Adipocyte (in vitro differentiated cells): ENCODE results near the gene POMT2.

Experiments
- DNase-seq: peaks from one replicate; pipeline ENCODE4 v3.0.0-alpha.2; 2015; ENCODE audit warnings: low read depth
- H3K27me3 ChIP-seq: replicated peaks from 2 replicates; pipeline ENCODE4 v1.7.0; 2013; ENCODE audit warnings: mild to moderate bottlenecking, low read length, moderate library complexity; ENCODE audit not compliant: control insufficient read depth, insufficient read depth
- H3K36me3 ChIP-seq: 2 replicates; pipeline ENCODE4 v1.7.0; 2013; ENCODE audit warnings: low read length, mild to moderate bottlenecking, moderate library complexity; ENCODE audit not compliant: control insufficient read depth, insufficient read depth, severe bottlenecking
- H3K4me1 ChIP-seq: 2 replicates; pipeline ENCODE4 v1.7.0; 2013; ENCODE audit warnings: mild to moderate bottlenecking, low read length, moderate library complexity; ENCODE audit not compliant: control insufficient read depth, insufficient read depth
- H3K4me3 ChIP-seq: 2 replicates; pipeline ENCODE4 v1.7.0; 2013; ENCODE audit warnings: mild to moderate bottlenecking, low read length, moderate library complexity
- H3K9ac ChIP-seq: 2 replicates; pipeline ENCODE4 v1.7.0; 2013; ENCODE audit warnings: mild to moderate bottlenecking, low read length, moderate library complexity
- H3K9me3 ChIP-seq: 2 replicates; pipeline ENCODE4 v1.7.0; 2013; ENCODE audit warnings: mild to moderate bottlenecking, low read length, moderate library complexity; ENCODE audit not compliant: control insufficient read depth

The POMT2 gene

DNA sequence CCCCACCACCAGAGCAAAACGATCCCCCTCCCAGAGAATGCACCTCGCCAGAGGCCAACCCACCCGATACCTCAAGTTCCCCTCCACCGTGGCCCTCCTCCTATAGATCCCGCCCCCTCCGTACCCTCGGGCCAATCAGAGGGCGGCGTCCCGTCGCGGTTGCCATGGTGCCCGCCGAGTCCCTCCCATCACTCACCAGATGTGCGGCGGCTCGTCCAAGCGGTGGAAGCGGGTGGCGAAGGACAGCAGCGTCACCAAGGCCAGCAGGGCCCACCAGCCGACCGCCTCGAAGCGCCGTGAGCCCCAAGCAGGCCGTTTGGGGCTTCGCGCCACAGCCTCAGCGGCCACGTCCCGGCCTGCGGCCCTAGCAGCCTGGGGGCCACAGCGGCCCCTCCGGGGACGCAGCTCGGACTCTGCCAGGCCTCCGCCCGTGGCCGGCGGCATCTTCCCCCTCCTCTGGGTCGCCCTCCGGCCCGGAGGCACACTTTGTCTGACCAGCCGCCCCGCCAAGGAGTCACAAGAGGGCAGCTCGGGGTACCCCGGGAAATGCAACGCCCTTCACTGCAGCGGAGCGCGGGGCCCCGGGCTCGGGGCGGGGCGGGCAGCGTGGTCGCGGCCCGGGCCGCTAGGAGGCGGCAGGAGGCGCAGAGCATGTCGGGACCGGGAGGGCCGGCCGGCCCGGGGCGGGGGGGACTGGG is at the start of gene POMT2:
TSS of gene POMT2 (minus strand) at position 646 of the 698 bp plus-strand sequence. CDS start at position 444, 202 bp downstream.
- H3K36me3 ChIP-seq: no peaks in the 10 kb centered on the region
- peak within 1 kb of the TSS; percentile 94 for H3K4me3 ChIP-seq
- peak; percentile 97 for DNase-seq
- no peaks in the 10 kb centered on the region for H3K9me3 ChIP-seq
- peaks cover 49% of the 10 kb centered on the region for H3K4me1 ChIP-seq
- peak within 1 kb of the TSS; percentile 94 for H3K9ac ChIP-seq
- H3K27me3 ChIP-seq: no peaks in the 10 kb centered on the region

GRCh38 chr14:77369285-77369684 is 48.6 kb upstream of the POMT2 start:
- DNase-seq: no peak
- Histone ChIP-seq H3K4me1 (peaks cover 3% of the 10 kb centered on the region), H3K36me3 (no peaks in the 10 kb centered on the region), H3K9me3 (no peaks in the 10 kb centered on the region), H3K27me3 (no peaks in the 10 kb centered on the region), H3K9ac (no peak overlapping the region), H3K4me3 (no peak overlapping the region)

GRCh38 chr14:77364146-77364545 is 43.5 kb upstream of the POMT2 start:
- no peaks in the 10 kb centered on the region for H3K4me1 ChIP-seq
- no peaks in the 10 kb centered on the region for H3K27me3 ChIP-seq
- no peak for DNase-seq
- H3K9ac ChIP-seq: no peak overlapping the region
- no peaks in the 10 kb centered on the region for H3K9me3 ChIP-seq
- no peaks in the 10 kb centered on the region for H3K36me3 ChIP-seq
- H3K4me3 ChIP-seq: no peak overlapping the region

- H3K36me3 ChIP-seq: no peaks in the 10 kb centered on the region
- H3K4me3 ChIP-seq: no peak overlapping the region
- no peaks in the 10 kb centered on the region for H3K27me3 ChIP-seq
- no peak for DNase-seq
- no peaks in the 10 kb centered on the region for H3K9me3 ChIP-seq
- H3K4me1 ChIP-seq: peaks cover 4% of the 10 kb centered on the region
- no peak overlapping the region for H3K9ac ChIP-seq
Measured at GRCh38 chr14:77359626-77360025, 38.9 kb upstream of the POMT2 start.

- Histone ChIP-seq H3K9ac (no peak overlapping the region), H3K4me3 (no peak overlapping the region), H3K36me3 (no peaks in the 10 kb centered on the region), H3K9me3 (no peaks in the 10 kb centered on the region), H3K4me1 (peaks cover 4% of the 10 kb centered on the region), H3K27me3 (no peaks in the 10 kb centered on the region)
- no peak for DNase-seq
Measured at GRCh38 chr14:77356899-77357298, 36.2 kb upstream of the POMT2 start.

- H3K4me1 ChIP-seq: peaks cover 4% of the 10 kb centered on the region
- no peaks in the 10 kb centered on the region for H3K9me3 ChIP-seq
- H3K4me3 ChIP-seq: no peak overlapping the region
- no peak overlapping the region for H3K9ac ChIP-seq
- H3K36me3 ChIP-seq: no peaks in the 10 kb centered on the region
- no peak for DNase-seq
- H3K27me3 ChIP-seq: no peaks in the 10 kb centered on the region
Measured at GRCh38 chr14:77355811-77356210, 35.1 kb upstream of the POMT2 start.

- Histone ChIP-seq H3K4me3 (no peak overlapping the region), H3K9ac (no peak overlapping the region), H3K36me3 (peaks cover 8% of the 10 kb centered on the region), H3K27me3 (no peaks in the 10 kb centered on the region), H3K4me1 (peaks cover 4% of the 10 kb centered on the region), H3K9me3 (no peaks in the 10 kb centered on the region)
- DNase-seq: no peak
Measured at GRCh38 chr14:77353469-77354141, 32.9 kb upstream of the POMT2 start.

DNA sequence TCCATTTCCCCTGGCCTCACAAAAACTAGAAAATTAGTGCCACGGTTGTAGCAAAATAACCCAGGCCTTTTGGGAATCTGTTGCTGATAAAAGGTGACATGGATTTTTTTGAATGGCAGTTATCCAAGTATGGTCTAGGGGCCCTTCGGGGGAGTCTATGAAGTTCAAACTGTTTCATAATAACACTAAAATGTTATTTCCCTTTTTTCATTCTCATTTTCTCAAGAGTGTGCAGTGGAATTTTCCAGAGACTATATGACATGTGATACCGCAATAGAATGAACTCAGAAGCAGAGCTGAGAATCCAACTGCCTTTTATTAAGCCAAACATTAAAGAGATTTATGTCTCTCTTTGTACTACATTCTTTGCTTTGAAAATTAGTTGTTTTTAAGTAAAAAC is 27.1 kb upstream of the POMT2 start:
- H3K9ac ChIP-seq: no peak overlapping the region
- no peaks in the 10 kb centered on the region for H3K27me3 ChIP-seq
- no peaks in the 10 kb centered on the region for H3K4me1 ChIP-seq
- peaks cover 16% of the 10 kb centered on the region for H3K36me3 ChIP-seq
- peak; percentile 21 for DNase-seq
- no peak overlapping the region for H3K4me3 ChIP-seq
- H3K9me3 ChIP-seq: no peaks in the 10 kb centered on the region

DNA sequence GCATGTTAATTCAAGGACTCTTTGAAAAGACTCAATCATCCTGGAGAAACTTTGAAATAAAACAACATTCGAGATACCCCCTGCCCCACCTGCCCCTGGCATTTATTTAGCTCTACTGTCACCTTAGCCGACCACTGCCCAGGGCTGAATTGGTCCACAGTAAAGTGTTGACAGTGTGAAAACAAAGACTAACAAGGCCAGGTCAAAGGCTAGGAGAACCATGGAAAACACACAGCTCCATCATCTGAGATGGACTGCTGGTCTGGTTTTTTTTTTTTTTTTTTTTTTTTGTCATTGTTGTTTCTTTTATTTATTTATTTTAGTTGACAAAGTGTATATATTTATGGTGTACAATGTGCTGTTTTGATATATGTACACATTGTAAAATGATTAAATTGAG is 25.8 kb upstream of the POMT2 start:
- H3K4me3 ChIP-seq: no peak overlapping the region
- peaks cover 28% of the 10 kb centered on the region for H3K36me3 ChIP-seq
- no peak overlapping the region for H3K9ac ChIP-seq
- no peaks in the 10 kb centered on the region for H3K9me3 ChIP-seq
- H3K27me3 ChIP-seq: no peaks in the 10 kb centered on the region
- DNase-seq: no peak
- H3K4me1 ChIP-seq: no peaks in the 10 kb centered on the region

DNA sequence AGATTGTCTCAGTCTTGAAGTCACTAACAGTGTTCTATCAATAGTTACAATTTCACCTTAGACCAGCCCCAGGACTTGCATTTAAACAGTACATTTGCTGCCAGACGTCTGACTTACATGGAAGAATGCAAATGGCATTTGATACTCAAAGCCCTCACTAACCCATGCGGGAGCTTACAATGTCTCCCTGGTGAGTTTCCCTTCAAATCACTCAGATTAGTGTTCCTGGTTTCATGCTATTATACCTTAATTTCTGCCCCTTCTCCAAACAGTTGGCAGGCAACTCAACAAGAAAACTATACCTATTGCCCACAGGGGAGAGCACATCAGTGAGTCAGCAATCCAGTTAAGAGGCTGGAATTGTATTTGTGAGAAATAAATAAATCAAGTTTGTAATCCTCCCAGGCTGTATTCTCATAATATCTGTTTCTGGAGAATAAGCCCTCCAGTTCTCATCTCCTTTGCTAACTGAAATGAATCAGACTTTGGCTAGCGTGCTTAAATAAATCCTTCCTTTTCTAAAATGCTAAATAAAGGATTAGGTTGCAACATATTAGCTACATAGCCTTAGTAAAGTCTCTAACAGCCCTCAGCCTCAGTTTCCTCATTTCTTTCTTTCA is 23.8 kb upstream of the POMT2 start:
- no peaks in the 10 kb centered on the region for H3K9me3 ChIP-seq
- peaks cover 2% of the 10 kb centered on the region for H3K4me1 ChIP-seq
- H3K36me3 ChIP-seq: peaks cover 24% of the 10 kb centered on the region
- peak; percentile 47 for DNase-seq
- no peak overlapping the region for H3K9ac ChIP-seq
- H3K27me3 ChIP-seq: no peaks in the 10 kb centered on the region
- H3K4me3 ChIP-seq: no peak overlapping the region

DNA sequence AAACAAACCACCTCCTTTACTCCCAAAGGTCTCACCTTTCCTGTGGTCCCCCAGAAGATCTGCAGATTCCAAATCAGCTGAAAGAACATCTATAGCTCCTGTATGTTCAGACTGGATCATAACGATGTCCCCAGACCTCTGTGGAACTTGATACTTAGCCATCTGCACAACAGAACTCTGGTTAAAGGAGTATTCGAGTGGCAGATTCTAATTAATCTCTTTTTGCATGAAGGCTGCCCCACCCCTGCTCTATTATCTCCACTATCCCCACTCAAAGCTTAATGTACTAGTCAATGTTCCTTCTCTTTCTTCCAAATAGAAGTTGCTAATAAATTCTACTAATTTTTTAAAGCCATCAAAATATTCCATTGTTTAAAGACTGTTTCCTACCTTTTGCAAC is 23.0 kb upstream of the POMT2 start:
- Histone ChIP-seq H3K9ac (no peak overlapping the region), H3K4me3 (no peak overlapping the region), H3K36me3 (peaks cover 24% of the 10 kb centered on the region), H3K9me3 (no peaks in the 10 kb centered on the region), H3K4me1 (peaks cover 10% of the 10 kb centered on the region), H3K27me3 (no peaks in the 10 kb centered on the region)
- DNase-seq: no peak
